Type B pancreatic cell (in vitro differentiated cells): ENCODE data around the gene CDK5RAP2. TPM values are rescaled to one million over a fixed set of nuclear protein-coding genes. Genes with fewer than 3 reads are reported as not detected.

ENCODE experiments used
- DNase-seq: peaks from one replicate; pipeline ENCODE4 v3.0.0; 2021; ENCODE audit warnings: mixed read lengths; ENCODE audit not compliant: unreplicated experiment; ENCODE audit errors: extremely low spot score
- H3K27ac Mint-ChIP-seq: 2 replicates; pipeline ENCODE4 v1.8.0; 2021; ENCODE audit warnings: mild to moderate bottlenecking, mixed read lengths
- H3K27me3 Mint-ChIP-seq: 2 replicates; pipeline ENCODE4 v1.8.0; 2021; ENCODE audit warnings: mixed read lengths
- H3K36me3 Mint-ChIP-seq: 2 replicates; pipeline ENCODE4 v1.8.0; 2021; ENCODE audit warnings: mixed read lengths
- H3K4me1 Mint-ChIP-seq: one replicate; pipeline ENCODE4 v1.8.0; 2021; ENCODE audit warnings: mixed read lengths; ENCODE audit not compliant: unreplicated experiment
- H3K4me3 Mint-ChIP-seq: 2 replicates; pipeline ENCODE4 v1.8.0; 2021; ENCODE audit warnings: mild to moderate bottlenecking, mixed read lengths
- H3K9me3 Mint-ChIP-seq: 2 replicates; pipeline ENCODE4 v1.8.0; 2021; ENCODE audit warnings: mixed read lengths
- total RNA-seq: library from RNA; stranded (reverse); gene quantifications from 2 replicates; pipeline ENCODE4 v1.2.1, GENCODE V29; 2021; ENCODE audit warnings: low replicate concordance
- TF ChIP-seq, protein P1 (sequence below): fragments of 200-600 bp; sonication (generic); conservative IDR thresholded peaks from 2 replicates; pipeline ENCODE4 v1.5.0; 2021; ENCODE audit warnings: antibody characterized with exemption, mild to moderate bottlenecking

The CDK5RAP2 gene
- total RNA-seq, 1 donor from 2014 or later, result 69.2 TPM

DNA sequence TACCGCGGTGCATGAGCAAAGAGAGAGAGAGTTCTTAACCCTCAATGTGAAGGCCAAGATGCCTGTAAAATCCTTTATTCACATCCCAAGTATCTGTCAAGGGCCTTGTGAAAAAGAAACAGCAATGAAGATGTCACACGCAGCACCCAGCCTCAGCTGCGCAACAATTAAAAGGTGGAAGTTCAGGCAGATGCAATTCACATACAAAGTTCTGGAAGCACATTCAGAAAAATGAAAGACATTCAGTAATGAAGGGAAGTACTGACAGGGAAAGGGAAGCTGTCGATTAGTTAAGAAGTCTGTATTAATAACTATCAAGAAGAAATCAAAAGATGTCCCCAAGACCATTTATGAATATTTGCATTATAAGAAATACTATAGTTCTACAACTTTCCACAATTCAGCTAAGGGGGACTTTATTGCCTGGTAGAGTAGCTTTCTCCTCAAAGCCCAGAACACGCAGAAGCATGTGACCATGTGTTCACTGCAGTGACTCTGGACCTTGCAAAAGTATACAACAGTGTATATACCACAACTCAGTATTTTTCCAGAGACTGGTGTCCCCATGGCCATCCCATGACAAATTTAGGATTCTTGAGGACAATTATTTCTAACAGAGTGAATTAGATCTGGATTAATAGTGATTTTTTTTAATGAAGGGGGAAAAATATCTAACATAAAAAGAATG is 137.5 kb downstream of the CDK5RAP2 start:
- no peak overlapping the region for H3K4me3 Mint-ChIP-seq
- no peaks in the 10 kb centered on the region for H3K9me3 Mint-ChIP-seq
- TF ChIP-seq, protein P1, sequence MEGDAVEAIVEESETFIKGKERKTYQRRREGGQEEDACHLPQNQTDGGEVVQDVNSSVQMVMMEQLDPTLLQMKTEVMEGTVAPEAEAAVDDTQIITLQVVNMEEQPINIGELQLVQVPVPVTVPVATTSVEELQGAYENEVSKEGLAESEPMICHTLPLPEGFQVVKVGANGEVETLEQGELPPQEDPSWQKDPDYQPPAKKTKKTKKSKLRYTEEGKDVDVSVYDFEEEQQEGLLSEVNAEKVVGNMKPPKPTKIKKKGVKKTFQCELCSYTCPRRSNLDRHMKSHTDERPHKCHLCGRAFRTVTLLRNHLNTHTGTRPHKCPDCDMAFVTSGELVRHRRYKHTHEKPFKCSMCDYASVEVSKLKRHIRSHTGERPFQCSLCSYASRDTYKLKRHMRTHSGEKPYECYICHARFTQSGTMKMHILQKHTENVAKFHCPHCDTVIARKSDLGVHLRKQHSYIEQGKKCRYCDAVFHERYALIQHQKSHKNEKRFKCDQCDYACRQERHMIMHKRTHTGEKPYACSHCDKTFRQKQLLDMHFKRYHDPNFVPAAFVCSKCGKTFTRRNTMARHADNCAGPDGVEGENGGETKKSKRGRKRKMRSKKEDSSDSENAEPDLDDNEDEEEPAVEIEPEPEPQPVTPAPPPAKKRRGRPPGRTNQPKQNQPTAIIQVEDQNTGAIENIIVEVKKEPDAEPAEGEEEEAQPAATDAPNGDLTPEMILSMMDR, result no peak
- no peaks in the 10 kb centered on the region for H3K27me3 Mint-ChIP-seq
- peaks cover 34% of the 10 kb centered on the region for H3K36me3 Mint-ChIP-seq
- H3K4me1 Mint-ChIP-seq, result peaks cover 8% of the 10 kb centered on the region
- no peak for DNase-seq
- peak overlapping the region; percentile 78 for H3K27ac Mint-ChIP-seq

DNA sequence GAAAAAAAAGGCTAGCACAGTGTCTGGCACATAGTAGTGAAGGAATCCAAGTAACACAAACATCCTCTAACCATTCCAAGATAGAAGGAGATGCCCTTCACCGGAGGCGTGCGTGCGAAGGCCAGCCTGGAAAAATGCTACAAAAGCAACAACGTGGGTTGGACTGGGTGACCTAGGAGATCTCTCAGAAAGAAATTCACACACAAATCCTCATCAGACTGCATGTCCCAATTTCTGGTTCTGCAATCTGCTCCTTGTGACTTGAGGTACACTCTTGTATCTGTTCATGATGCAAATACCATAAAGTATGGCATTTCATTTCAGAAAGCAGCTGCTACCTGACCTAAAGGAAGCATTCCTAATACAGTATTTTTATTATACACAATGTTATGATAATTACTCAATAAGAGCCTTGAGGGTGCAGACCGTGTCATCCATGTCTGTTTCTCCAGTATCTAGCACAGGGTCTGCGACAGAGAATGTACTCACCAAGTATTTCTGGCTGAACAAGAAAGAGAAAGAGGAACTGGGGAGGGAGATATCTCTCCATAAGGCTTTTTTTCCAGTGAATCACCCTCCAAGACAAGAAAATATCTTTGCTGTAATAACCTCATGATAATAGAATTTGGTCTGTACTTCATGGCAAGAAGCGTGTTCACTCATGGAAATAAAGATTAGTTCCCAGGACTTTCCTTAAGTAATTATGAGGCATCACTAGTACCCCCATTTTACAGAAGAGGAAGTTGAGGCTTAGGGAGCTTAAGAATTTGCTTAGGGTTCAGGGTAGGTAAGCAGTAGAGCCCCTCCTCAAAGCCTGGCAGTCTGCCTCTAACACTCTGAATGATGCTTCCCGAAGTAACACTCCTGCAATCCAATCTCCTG is 138.3 kb downstream of the CDK5RAP2 start:
- TF ChIP-seq, protein P1, result no peak
- no peaks in the 10 kb centered on the region for H3K9me3 Mint-ChIP-seq
- no peaks in the 10 kb centered on the region for H3K27me3 Mint-ChIP-seq
- H3K4me1 Mint-ChIP-seq, result peaks cover 6% of the 10 kb centered on the region
- DNase-seq, result no peak
- H3K36me3 Mint-ChIP-seq, result peaks cover 36% of the 10 kb centered on the region
- H3K4me3 Mint-ChIP-seq, result no peak overlapping the region
- peak overlapping the region; percentile 78 for H3K27ac Mint-ChIP-seq

DNA sequence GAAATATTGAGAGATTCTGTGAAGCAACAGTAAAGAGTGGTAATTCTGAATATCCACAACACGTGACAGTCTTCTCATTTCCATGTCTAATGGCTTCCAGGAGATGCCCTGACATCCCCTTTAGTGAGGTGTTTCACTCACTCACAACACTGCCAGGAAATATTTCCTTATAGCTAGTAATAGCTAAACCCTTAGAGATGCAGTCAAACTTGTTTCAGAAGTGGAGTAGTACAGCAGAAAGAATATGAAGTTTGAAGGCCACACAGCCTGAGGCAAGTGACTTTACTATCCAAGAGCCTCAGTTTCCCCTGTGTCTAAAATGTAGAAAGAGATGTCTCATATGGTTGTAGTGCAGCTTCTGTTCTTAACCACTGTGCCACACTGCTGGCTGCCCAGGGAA is 139.2 kb downstream of the CDK5RAP2 start:
- TF ChIP-seq, protein P1, result no peak
- peaks cover 37% of the 10 kb centered on the region for H3K36me3 Mint-ChIP-seq
- H3K27me3 Mint-ChIP-seq, result no peaks in the 10 kb centered on the region
- peak overlapping the region; percentile 78 for H3K27ac Mint-ChIP-seq
- DNase-seq, result no peak
- no peaks in the 10 kb centered on the region for H3K9me3 Mint-ChIP-seq
- H3K4me3 Mint-ChIP-seq, result no peak overlapping the region
- peaks cover 3% of the 10 kb centered on the region for H3K4me1 Mint-ChIP-seq

DNA sequence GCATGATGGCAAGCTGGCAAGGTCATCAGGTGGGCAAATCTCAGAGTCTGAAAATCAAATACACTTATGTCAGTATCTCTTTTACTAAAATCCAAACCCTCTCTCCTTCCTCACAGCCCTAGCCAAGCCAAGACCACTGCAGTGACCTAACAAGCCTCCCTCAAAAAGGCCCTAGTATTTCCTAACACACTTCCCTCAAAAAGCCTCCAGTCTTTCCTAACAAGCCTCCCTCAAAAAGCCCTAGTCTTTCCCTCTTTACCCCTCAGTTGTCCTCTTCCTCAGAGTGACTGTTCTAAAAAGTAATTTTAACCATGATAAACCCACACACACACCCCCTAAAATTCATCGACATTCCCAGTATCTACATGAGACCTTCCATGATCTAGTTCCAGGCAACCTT is 140.0 kb downstream of the CDK5RAP2 start:
- Mint-ChIP-seq H3K36me3 (peaks cover 39% of the 10 kb centered on the region), H3K27ac (peak overlapping the region; percentile 78), H3K27me3 (no peaks in the 10 kb centered on the region), H3K4me1 (peaks cover 7% of the 10 kb centered on the region), H3K9me3 (no peaks in the 10 kb centered on the region), H3K4me3 (no peak overlapping the region)
- DNase-seq, result no peak
- TF ChIP-seq, protein P1, result no peak

DNA sequence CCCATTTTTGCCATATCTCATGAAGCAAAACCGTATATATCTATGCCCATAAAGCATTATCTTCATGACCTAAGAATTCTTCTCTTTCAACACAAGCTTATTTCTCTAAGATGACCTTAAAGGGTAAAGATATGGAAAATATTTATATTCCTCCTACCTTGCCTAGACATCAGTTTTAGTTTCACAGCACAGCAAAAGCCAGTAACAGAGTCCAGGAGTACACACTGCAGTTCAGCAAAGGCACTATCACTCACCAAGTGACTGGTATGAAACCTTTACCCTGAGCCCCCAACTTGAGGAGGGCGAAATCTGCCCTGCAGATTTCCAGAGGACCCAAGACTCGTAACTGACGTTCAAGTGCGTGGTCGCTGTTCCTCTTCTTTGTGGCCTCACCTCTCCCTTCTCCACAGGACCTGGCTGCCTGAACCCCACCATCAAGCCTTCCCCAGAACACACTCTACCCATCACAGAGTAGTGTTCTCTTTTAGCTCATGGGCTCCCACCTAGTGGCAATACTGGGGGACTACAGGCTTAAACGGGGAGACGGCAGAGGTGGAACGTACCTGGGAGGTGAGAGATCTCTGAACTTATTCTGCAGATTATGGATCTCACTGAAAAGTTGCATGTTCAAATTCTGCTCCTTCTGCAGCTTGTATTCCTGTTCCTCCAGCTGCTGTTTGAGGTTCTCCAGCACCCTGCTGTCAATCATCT is 141.0 kb downstream of the CDK5RAP2 start:
- Mint-ChIP-seq H3K36me3 (peaks cover 45% of the 10 kb centered on the region), H3K27ac (no peak overlapping the region), H3K4me3 (no peak overlapping the region), H3K9me3 (no peaks in the 10 kb centered on the region), H3K4me1 (peaks cover 13% of the 10 kb centered on the region), H3K27me3 (no peaks in the 10 kb centered on the region)
- no peak for DNase-seq
- TF ChIP-seq, protein P1, result peak; percentile 66
